ENCODE results near the gene CLDN15. TPM values are rescaled to one million over a fixed set of nuclear protein-coding genes. Genes with fewer than 3 reads are reported as not detected.
"Not testable (repeated sequence)": the region's sequence is repeated elsewhere in the genome, so short reads cannot be mapped to it uniquely, and the experiment has no call there.

Gene CLDN15
- total RNA-seq, 4 donors from 2014 or later = 5.1 to 6.6 (median 5.8) TPM

- intact Hi-C loops (cut with DNase I) = no loop called here
Measured at GRCh38 chr7:101265622-101266516, 28.3 kb upstream of the CLDN15 start.

GRCh38 chr7:101264102-101264706 lies 26.6 kb upstream of the CLDN15 start:
- intact Hi-C loops (cut with DNase I); H3K4me3 ChIP-seq (replicated peaks in 1 of 3); H3K36me3 ChIP-seq; H3K27ac ChIP-seq; H3K9me3 ChIP-seq; H3K27me3 ChIP-seq; H3K4me1 ChIP-seq: not testable (repeated sequence)
- 31 to 36% methylated on average over 6 of the region's 6 CpGs for WGBS, 2 donors
- DNase-seq = peak; percentile 82 to 86

More at GRCh38 chr7:101265622-101266516, 28.3 kb upstream of the CLDN15 start:
- no peak overlapping the region for H3K27ac ChIP-seq
- peaks cover 0 to 8% of the 10 kb centered on the region in 2 donors for H3K4me1 ChIP-seq
- DNase-seq = no peak
- H3K4me3 ChIP-seq (replicated peaks in 1 of 3) = no peak overlapping the region
- TF ChIP-seq CTCF (IDR thresholded peaks at IDR 0.05) (no peak), POLR2A (IDR thresholded peaks at IDR 0.05) (no peak)
- H3K36me3 ChIP-seq = no peaks in the 10 kb centered on the region
- H3K9me3 ChIP-seq = no peaks in the 10 kb centered on the region
- no peaks in the 10 kb centered on the region for H3K27me3 ChIP-seq
- 86 to 89% methylated on average over 17 of the region's 17 CpGs for WGBS, 2 donors

- no peaks in the 10 kb centered on the region for H3K36me3 ChIP-seq
- TF ChIP-seq POLR2A (IDR thresholded peaks at IDR 0.05) (no peak), CTCF (IDR thresholded peaks at IDR 0.05) (no peak)
- H3K4me1 ChIP-seq = no peaks in the 10 kb centered on the region
- H3K4me3 ChIP-seq (replicated peaks in 1 of 3) = no peak overlapping the region
- H3K27ac ChIP-seq = no peak overlapping the region
- no peaks in the 10 kb centered on the region for H3K9me3 ChIP-seq
- no peaks in the 10 kb centered on the region for H3K27me3 ChIP-seq
- WGBS, 2 donors = 72 to 75% methylated on average over 7 of the region's 7 CpGs
- DNase-seq = no peak
- intact Hi-C loops (cut with DNase I) = no loop called here
Measured at GRCh38 chr7:101258243-101258731, 20.7 kb upstream of the CLDN15 start.

- DNase-seq = no peak
- Histone ChIP-seq H3K9me3 (no peaks in the 10 kb centered on the region), H3K27ac (no peak overlapping the region), H3K27me3 (no peaks in the 10 kb centered on the region), H3K36me3 (no peaks in the 10 kb centered on the region), H3K4me1 (peaks cover 5 to 8% of the 10 kb centered on the region in 2 donors), H3K4me3 (replicated peaks in 1 of 3) (no peak overlapping the region)
- WGBS, 2 donors = 83 to 85% methylated on average over 4 of the region's 4 CpGs
- intact Hi-C loops (cut with DNase I) = no loop called here
- no peak for TF ChIP-seq CTCF (IDR thresholded peaks at IDR 0.05)
- no peak for TF ChIP-seq POLR2A (IDR thresholded peaks at IDR 0.05)
Measured at GRCh38 chr7:101255796-101256195, 18.2 kb upstream of the CLDN15 start.

GRCh38 chr7:101253199-101253598 lies 15.6 kb upstream of the CLDN15 start:
- DNase-seq; intact Hi-C loops (cut with DNase I); H3K9me3 ChIP-seq; H3K27me3 ChIP-seq; H3K36me3 ChIP-seq; H3K4me3 ChIP-seq (replicated peaks in 1 of 3); H3K27ac ChIP-seq: not testable (repeated sequence)
- WGBS, 2 donors = 84 to 92% methylated on average over 5 of the region's 5 CpGs
- H3K4me1 ChIP-seq = peaks cover 11 to 13% of the 10 kb centered on the region in 2 donors
